Raji (cell line): ENCODE results near the gene CNOT2.

Experiments
- POLR2A ChIP-seq: IDR thresholded peaks from 2 replicates; pipeline ENCODE4 v1.6.1; 2011; ENCODE audit warnings: low read depth, low read length, control low read depth; ENCODE audit not compliant: insufficient read depth

Gene CNOT2

GRCh38 chr12:70365648-70366518 is 122.7 kb downstream of the CNOT2 start, which contains the start of gene KCNMB4:
TSS of gene KCNMB4 (plus strand) at chr12:70366290. CDS start at chr12:70366735, 445 bp downstream.
- TF ChIP-seq POLR2A = 0 out of 2 replicates have a peak, but pooled peaks have one; percentile 20

- TF ChIP-seq POLR2A = peak; percentile 65
Measured at GRCh38 chr12:70366581-70367257, 123.5 kb downstream of the CNOT2 start.

GRCh38 chr12:70367258-70368141 is 124.3 kb downstream of the CNOT2 start:
- no peak for TF ChIP-seq POLR2A

DNA sequence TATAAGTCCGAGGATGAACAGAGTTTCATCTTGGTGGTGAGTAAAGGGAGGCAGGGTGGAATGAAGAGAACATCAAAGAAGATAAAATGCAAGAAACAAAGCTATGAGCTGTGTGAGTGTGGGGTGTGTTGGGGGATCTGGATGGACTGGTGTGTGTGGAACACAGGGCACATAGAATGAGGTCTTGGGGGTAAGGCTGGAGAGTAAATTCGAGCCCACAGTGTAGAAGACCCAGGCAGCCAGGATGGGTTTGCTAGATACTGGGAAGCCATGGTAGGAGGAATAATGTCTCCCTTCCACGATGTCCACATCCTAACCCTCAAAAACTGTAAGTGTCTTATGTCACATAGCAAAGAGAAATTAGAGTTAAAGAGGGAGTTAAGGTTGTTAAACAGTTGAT is 129.6 kb downstream of the CNOT2 start:
- TF ChIP-seq POLR2A = no peak

GRCh38 chr12:70379846-70380245 is 136.6 kb downstream of the CNOT2 start:
- TF ChIP-seq POLR2A = no peak

DNA sequence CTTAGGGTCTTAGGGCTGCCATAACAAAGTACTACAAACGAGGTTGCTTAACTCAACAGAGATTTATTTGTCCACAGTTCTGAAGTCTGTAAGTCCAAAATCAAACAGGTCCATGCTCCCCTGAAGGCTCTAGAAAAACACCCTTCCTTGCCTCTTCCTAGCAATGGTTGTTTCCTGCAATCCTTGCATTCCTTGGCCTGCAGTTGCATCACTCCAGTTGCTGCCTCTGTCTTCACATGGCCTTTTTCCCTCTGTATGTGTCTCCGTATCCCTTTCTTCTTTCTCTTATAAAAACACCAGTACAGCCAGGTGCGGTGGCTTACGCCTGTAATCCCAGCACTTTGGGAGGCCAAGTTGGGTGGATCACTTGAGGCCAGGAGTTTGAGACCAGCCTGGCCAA is 140.3 kb downstream of the CNOT2 start:
- no peak for TF ChIP-seq POLR2A

GRCh38 chr12:70383886-70384285 is 140.7 kb downstream of the CNOT2 start:
- no peak for TF ChIP-seq POLR2A

DNA sequence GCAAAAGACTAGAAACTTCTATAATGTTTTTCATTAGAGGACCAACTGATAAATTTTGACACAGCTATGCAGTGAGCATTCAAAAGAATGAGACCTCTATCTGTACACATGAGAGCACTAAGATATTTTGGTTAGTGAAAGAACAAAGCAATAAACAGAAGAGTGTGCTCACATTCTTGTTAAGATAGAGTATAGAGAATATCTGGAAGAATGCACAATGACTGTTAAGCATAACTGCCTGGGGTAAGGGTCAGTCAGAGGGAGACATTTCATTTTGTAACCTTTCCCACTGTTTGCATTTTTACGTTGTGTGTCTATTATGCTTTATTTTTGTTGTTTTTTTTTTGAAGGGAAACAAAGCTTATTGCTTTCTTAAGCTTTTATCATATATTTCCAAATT is 143.5 kb downstream of the CNOT2 start:
- TF ChIP-seq POLR2A = no peak

DNA sequence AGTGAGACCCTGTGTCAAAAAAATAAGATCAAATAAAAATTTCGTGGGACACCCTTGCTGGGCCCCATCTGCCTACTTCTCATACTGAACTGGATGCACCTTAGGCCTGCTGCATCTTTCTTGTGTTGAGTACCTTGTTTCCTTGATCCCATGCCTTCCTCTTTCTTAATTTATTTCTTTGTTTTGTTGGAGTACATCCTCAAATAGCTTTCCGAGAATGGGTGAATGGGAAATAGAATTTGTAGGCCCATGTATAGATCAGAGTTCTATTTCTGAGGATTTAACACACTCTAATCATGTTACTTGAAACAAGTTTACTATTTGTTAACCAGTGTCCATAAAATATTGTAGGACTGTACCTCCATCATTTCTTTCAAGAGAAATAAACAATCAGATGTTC is 146.4 kb downstream of the CNOT2 start:
- TF ChIP-seq POLR2A = no peak

GRCh38 chr12:70393787-70394499 is 150.7 kb downstream of the CNOT2 start:
- TF ChIP-seq POLR2A = no peak

GRCh38 chr12:70398002-70398401 is 154.8 kb downstream of the CNOT2 start:
- TF ChIP-seq POLR2A = no peak

DNA sequence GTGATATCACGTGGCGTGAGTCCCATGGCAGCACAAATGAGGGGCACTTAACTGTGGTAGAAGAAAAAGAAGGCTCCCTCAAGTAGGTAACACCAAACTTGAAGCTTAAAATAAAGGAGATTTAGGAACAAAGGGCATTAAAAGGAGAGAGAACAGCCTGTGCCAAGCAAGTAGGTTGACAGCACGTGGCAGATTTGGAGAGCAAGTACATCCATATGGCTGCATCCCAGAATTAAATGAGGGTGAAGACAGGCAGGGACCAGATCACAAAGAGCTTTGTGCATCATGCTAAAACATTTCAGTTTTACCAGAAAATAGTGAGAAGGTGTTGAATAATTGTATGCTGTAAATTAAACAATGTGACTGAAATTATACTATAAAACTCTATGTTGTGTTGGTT is 155.6 kb downstream of the CNOT2 start:
- TF ChIP-seq POLR2A = no peak

DNA sequence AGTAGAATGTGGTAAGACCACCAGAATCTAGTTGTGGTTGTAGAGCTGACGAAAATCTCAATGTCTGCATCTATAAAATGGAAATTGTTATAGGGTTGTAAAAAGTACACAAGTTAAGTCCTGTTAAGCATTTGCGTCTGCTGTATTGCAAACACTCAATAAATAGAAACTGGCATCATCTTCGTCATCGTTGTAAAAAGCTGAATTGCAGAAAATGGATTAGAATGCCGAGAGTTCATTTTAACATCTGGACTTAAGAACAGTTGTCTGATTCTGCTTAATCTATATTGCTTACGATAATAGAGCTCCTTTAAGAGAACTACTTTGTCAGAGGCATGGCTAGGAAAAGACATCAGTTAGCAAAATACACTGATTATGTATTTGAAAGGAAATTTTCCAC is 156.1 kb downstream of the CNOT2 start:
- no peak for TF ChIP-seq POLR2A

DNA sequence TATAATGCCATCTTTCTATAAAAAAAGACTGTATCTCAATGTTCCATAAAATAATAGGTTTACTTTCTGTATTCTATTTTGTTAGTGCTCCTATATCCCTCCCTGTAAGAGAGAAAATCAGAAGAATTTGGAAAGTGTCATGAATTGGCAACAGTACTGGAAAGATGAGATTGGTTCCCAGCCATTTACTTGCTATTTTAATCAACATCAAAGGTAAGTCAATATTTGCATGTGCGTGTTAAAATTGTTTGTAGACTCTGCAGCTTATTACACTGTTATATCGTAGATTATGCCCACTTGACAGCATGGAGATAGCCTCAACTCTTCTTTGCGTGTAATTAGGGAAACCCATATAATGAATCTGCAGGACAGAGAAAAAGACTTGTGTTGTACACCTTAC is 156.9 kb downstream of the CNOT2 start:
- no peak for TF ChIP-seq POLR2A

- TF ChIP-seq POLR2A = no peak
Measured at GRCh38 chr12:70402597-70402996, 159.4 kb downstream of the CNOT2 start.
